D721Med (cell line): ENCODE measurements around the gene SLC4A8.

Experiments used
- DNase-seq: peaks from one replicate; pipeline ENCODE4 v3.0.0; 2011; ENCODE audit warnings: low spot score; ENCODE audit not compliant: insufficient read length
- FAIRE-seq: peaks from 2 replicates; lab custom pipeline; 2011; peaks lifted over from hg19 to GRCh38; lab: Jason Lieb, UNC
- CTCF ChIP-seq: IDR thresholded peaks from 2 replicates; pipeline ENCODE4 v1.5.1; 2012; ENCODE audit warnings: mild to moderate bottlenecking, control low read depth; ENCODE audit not compliant: insufficient read depth; ENCODE audit errors: missing control alignments

Gene SLC4A8

GRCh38 chr12:51475543-51475942 is 50.9 kb downstream of the SLC4A8 start:
- TF ChIP-seq CTCF, result no peak
- FAIRE-seq, result no peak
- DNase-seq, result no peak

- TF ChIP-seq CTCF, result no peak
- DNase-seq (no peak), FAIRE-seq (no peak)
Observed at GRCh38 chr12:51480978-51481377, 56.3 kb downstream of the SLC4A8 start.

GRCh38 chr12:51482929-51483697 is 58.5 kb downstream of the SLC4A8 start:
- TF ChIP-seq CTCF, result no peak
- no peak for FAIRE-seq
- DNase-seq, result no peak

- no peak for TF ChIP-seq CTCF
- no peak for DNase-seq
- no peak for FAIRE-seq
Observed at GRCh38 chr12:51484119-51484518, 59.5 kb downstream of the SLC4A8 start.

GRCh38 chr12:51488281-51488680 is 63.6 kb downstream of the SLC4A8 start:
- DNase-seq (no peak), FAIRE-seq (no peak)
- no peak for TF ChIP-seq CTCF

DNA sequence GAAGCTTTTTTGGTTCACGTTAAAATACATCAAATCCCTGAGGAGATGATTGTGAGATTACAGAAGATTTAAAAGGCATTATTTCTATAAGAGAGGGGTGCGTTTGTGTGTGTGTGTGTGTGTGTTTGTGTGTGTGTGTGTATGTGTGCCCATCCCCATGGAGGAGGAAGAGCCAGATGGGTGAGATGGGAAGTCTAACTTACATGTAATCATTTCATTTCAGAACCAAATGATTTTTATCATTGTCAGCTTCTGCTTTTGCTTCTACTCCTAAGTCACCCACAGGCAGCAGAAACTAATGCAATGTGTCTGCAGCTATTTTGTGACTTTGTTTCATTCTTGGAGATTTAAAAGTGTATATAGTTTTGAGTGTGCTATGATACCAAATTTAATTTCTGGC is 68.7 kb downstream of the SLC4A8 start:
- FAIRE-seq, result no peak
- no peak for TF ChIP-seq CTCF
- DNase-seq, result no peak

- FAIRE-seq, result no peak
- no peak for TF ChIP-seq CTCF
- no peak for DNase-seq
Observed at GRCh38 chr12:51496895-51497294, 72.3 kb downstream of the SLC4A8 start.
